GM11168 (cell line): ENCODE measurements around the gene BET1L.

Experiments used
- in situ Hi-C: fragments of 300-500 bp; cut with MboI; formaldehyde crosslinking; loops from one replicate; pipeline ENCODE4 v1.12.0; 2022; ENCODE audit warnings: low sequenced_read_pairs; ENCODE audit not compliant: unreplicated experiment

BET1L gene

DNA sequence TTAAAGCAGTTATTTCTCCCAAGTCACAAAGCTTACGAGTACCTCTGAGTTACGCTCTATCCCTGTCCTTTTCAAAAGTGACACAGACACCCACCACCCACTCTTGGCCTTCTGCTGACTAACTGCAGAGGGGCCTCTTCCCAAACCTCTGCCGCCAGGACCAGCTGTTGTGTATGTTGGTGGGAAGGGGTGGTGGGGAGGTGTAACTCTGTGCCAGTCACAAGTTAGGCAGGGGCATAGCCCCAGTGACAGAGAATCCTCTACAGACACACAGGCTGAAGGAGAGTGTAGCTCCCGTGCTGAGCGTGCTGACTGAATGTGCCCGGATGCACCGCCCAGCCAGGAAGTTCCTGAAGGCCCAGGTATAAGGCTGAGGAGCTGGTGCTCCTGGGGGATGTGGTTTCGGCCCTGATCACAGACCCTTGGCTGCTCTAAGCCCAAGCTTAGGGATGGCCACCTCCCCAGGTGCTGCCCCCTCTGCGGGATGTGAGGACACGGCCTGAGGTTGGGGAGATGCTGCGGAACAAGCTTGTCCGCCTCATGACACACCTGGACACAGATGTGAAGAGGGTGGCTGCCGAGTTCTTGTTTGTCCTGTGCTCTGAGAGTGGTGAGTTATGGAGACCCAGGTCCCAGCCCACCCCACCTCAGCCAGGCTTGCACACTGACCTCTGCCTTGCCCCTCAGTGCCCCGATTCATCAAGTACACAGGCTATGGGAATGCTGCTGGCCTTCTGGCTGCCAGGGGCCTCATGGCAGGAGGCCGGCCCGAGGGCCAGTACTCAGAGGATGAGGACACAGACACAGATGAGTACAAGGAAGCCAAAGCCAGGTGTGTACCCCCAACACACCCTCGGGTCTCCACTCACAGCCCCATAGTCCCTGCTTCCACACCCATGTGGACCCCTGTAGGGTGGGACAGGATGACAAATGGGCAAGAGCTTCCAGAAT, 5.2 kb upstream of the BET1L start:
- in situ Hi-C loops = loop anchor here (10.0 kb wide), 1 partner anchor 552 kb away; no protein-coding TSS in a partner anchor

GRCh38 chr11:211741-212140, 4.5 kb upstream of the BET1L start:
- in situ Hi-C loops = loop anchor here (10.0 kb wide), 1 partner anchor 553 kb away; no protein-coding TSS in a partner anchor

DNA sequence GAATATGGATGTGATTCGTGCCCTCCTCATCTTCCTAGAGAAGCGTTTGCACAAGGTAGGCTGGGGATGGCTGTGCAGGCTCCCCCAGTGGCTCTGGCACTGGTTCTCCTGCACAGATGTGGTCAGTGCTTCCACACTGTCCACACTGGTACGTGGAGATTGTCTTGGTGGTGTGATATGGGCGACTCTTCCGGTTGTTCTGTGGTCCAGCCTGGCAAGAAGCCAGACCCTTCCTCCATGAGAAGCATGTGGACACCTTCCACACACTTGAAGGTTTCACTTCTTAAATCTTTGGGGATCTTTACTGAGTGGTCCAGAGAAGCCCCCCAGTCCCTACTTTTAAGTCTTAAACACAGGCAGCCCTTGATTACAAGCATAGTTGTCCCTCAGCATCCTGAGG, 4.1 kb upstream of the BET1L start:
- in situ Hi-C loops = loop anchor here (10.0 kb wide), 1 partner anchor 554 kb away; no protein-coding TSS in a partner anchor

GRCh38 chr11:210803-211180, 3.6 kb upstream of the BET1L start:
- in situ Hi-C loops = loop anchor here (10.0 kb wide), 1 partner anchor 554 kb away; no protein-coding TSS in a partner anchor

DNA sequence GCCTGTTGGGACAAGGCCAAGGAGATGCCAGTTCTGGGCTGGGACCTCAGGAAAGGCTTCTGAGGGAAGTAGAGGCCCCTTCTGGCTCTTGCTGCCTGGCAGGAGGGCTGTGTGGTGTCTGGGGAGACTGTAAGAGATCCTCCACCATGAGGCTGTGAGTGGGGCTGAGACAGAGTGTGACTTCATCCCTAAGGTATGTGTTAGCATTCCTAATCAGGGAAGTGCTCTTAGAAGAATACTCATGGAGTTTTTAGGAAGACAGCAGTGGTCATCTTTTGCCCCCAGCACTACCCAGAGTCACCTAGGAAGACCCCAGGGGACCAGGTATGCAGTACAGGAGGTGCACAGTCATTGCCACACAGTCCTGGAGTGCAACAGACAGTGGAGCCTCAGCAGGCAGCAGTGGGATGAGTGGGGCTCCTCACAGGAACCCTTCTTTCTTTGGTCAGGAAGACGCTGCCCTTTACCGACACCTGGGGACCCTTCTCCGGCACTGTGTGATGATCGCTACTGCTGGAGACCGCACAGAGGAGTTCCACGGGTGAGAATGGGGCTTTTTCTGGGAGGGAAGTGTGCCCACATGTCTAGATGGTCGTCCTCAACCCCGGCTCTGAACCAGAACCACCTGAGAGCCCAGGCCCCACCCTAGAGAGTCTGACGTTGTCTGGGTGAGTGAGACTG, 3.1 kb upstream of the BET1L start:
- in situ Hi-C loops = loop anchor here (10.0 kb wide), 1 partner anchor 555 kb away; no protein-coding TSS in a partner anchor

DNA sequence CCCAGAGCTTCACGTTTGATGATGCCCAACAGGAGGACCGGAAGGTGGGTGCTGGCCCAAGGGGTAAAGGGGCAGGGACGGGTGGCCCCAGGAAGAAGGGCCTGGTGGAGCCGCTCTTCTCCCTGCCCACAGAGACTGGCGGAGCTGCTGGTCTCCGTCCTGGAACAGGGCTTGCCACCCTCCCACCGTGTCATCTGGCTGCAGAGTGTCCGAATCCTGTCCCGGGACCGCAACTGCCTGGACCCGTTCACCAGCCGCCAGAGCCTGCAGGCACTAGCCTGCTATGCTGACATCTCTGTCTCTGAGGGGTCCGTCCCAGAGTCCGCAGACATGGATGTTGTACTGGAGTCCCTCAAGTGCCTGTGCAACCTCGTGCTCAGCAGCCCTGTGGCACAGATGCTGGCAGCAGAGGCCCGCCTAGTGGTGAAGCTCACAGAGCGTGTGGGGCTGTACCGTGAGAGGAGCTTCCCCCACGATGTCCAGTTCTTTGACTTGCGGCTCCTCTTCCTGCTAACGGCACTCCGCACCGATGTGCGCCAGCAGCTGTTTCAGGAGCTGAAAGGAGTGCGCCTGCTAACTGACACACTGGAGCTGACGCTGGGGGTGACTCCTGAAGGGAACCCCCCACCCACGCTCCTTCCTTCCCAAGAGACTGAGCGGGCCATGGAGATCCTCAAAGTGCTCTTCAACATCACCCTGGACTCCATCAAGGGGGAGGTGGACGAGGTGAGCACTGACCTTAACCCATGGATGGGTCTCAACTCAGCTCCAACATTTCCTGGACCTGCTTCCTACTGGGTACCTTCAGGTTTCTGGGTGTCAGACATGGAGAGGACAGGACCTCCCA, 2.3 kb upstream of the BET1L start:
- in situ Hi-C loops = loop anchor here (5.0 to 10.0 kb wide), 2 partner anchors 148 to 555 kb away; no protein-coding TSS in a partner anchor

GRCh38 chr11:208917-209260, 1.7 kb upstream of the BET1L start:
- in situ Hi-C loops = loop anchor here (5.0 kb wide), 1 partner anchor 148 kb away; no protein-coding TSS in a partner anchor

- in situ Hi-C loops = loop anchor here (5.0 kb wide), 1 partner anchor 149 kb away; no protein-coding TSS in a partner anchor
These were observed 1.1 kb upstream of the BET1L start for GRCh38 chr11:208181-208916.

DNA sequence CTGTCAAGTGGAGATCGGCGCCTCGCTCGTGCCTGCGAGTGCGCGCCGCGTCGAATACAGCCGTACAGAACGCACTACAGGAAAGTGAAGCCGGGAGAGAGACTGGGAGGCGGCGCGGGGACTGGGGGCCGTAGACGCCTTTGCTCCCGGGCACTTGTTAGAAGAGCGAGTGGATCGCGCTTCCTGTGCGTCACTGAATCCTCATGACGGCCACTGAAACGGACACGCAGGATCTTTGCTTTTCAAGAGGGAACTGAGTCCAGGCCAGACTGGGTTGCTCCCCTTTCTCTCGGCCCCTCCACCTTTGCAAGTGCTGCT, 623 bp upstream of the BET1L start:
- in situ Hi-C loops = loop anchor here (5.0 kb wide), 1 partner anchor 149 kb away; no protein-coding TSS in a partner anchor

DNA sequence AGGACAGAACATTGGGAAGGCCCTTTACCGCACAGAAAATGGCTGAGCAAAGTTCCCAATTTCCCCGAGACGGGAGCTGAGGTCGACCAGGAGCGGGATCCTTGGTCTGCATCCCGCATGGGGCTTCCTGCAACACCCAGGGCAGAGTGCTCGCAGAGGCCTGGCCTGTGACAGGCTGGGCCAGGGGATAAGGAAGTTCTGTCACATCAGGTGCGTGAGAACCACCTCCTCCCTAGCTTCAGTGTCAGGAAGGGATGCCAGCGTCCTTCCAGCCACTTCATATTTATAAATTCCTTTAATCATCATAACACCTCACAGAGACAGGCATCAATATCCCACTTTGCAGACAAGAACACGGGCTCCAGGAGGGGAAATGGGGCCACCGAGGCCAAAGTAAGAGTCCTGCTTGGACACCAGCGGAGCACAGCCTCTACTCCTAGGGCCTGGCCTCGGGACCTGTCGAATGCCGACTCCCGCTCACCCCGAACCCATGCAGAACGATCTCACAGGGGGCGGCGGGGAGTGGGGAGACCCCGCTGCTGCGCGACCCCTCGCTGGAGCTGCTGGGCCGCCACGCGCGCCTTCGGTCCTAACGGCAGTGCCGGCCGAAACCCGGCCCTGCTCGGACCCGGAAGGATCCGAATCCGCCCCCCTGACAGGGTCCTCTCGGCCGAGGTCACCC, 532 bp downstream of the BET1L start:
- in situ Hi-C loops = loop anchor here (5.0 kb wide), 1 partner anchor 151 kb away; no protein-coding TSS in a partner anchor

DNA sequence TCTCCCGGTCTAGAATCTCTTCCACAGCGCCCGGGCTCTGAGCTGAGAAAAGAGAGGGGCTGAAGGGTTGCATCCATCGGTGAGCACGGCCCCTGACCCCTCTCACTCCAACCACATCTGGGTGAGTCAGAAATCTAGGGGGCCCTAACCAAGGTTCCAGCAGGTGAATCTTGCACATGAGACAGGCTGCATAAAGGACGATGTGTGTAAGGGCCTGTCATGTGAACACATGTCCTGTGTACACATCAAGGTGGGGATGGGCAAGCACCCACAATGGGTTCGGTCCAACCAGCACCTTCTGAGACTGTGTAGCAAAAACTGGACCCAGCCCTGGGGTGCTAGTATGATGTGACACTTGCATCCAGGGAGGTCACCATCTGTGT, 1.2 kb downstream of the BET1L start:
- in situ Hi-C loops = loop anchor here (5.0 kb wide), 1 partner anchor 151 kb away; no protein-coding TSS in a partner anchor

DNA sequence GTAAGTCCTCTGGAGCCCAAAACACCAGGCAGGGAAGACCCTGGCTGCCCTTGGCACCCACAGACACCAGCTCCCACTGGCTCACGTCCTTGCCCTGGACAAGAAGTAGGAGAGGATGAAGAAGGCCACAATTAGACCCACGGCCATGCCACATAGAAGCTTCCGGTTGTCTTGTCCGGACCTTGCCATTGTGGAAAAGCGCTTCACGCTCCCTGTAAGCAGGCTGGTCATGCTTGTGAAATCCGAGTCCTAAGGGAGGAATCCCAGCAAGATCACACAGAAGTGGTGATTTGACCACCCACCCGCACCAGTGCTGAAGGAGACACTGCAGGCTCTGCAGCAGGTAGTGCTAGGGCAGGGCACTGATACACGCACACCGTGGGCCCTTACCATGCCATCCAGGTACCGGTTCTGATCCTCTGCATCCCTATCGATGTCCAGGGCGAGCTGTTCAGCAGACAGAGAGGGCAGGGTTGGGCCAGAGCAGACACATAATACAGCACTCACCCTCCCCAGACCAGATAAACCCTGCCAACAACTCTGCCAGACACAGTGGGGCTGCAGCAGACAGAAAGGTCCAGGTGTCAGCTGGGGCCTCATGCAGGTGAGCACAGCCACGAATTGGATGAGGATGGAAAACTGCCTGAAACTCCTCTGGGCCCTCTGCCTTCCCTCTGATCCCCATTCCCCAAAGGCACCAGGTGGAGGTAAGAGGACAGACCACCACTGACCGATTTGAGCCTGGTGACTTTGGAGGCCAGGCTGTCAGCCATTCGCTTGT, 1.8 kb downstream of the BET1L start:
- in situ Hi-C loops = loop anchor here (5.0 kb wide), 1 partner anchor 152 kb away; no protein-coding TSS in a partner anchor

- in situ Hi-C loops = loop anchor here (5.0 kb wide), 1 partner anchor 153 kb away; no protein-coding TSS in a partner anchor
These were observed 2.6 kb downstream of the BET1L start for GRCh38 chr11:204587-205109.

DNA sequence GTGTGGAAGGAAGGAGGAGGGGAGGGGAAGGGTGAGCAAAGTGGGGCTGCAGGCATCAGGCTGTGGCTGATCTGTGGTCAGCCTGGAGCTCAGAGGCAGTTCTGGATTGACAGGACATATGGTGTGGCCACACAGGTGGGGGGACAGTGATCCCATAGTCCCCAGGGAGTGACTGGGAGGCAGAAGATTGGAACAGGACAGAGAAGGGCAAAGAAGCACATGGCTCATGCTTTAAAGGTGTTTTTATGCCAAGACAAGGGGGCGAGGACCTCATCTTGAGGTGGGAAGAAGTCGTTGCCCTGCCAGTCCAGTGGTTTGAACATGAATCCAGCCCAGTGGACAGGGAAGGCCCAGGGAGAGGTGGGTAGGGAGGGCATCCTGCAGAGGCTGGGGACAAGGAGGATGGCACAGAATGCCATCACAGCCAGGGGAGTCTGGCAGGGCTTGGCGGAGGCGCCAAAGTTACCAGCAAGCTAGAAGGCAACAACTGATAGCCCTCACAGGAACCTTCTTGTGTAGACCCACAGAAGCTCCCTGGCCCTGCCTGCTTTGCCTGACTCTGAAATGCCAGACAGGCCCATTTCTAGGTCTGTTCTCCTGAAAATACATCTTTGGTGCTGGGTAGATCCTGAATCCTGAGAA, 3.1 kb downstream of the BET1L start:
- in situ Hi-C loops = no loop called here

DNA sequence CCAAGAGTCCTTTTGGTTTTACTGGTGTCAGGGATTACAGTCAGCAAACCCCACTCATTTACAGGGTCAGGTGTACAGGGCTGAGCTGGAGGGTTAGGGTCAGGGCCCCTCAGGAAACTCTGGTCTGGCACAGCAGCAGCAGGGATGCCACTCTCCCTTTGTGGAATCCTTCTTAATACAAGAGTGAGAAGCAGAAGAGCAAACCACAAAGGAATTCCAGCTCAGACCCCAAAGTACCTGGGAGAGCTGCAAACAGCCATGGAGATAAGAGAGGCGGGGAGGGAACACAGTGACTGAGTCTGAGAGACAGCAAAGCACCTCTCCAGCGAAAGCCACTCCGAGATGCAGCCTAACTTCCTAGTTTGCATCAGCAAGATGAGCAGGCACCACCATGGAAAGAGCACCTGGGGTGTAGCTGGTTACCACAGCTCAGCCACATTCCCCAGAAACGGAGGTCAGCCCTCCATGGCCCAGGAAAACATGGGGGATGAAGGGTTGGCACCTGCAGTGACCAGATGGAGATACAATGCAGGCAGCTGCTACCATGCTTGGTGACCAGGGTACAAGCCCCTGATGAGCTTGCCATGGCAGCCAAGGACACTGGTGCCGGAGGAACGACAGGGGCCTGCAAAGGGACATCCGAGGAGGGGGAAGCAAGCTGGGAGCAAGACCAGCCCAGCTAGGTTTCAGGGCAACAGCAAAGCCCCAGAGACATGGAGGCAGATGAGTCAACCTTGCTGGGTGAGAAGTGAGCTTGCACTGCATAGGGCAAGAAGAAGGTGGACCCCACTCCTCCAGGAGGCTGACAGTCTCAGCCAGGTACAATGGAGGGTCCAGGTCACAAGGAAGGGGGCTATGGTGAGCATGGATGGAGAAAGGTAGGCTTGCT, 3.9 kb downstream of the BET1L start:
- in situ Hi-C loops = no loop called here

- in situ Hi-C loops = no loop called here
These were observed 4.7 kb downstream of the BET1L start for GRCh38 chr11:202490-202889.
